ENCODE measurements around the gene DNAH10.

The DNAH10 gene

GRCh38 chr12:123929946-123930583, 168.0 kb downstream of the DNAH10 start:
- H3K9ac ChIP-seq (ENCODE audit: low read length), result no peak overlapping the region
- no peaks in the 10 kb centered on the region for H3K36me3 ChIP-seq (ENCODE audit: insufficient read depth, low read length)
- TF ChIP-seq CTCF (IDR thresholded peaks at IDR 0.05; ENCODE audit: low read length) (no peak), EZH2 (IDR thresholded peaks at IDR 0.05; ENCODE audit: borderline replicate concordance, low read length) (no peak)
- H3K4me1 ChIP-seq (ENCODE audit: insufficient read depth, low read length, severe bottlenecking), result no peaks in the 10 kb centered on the region
- no peak overlapping the region for H3K4me2 ChIP-seq (ENCODE audit: low read length)
- no peaks in the 10 kb centered on the region for H3K9me3 ChIP-seq (ENCODE audit: low read length)
- no peaks in the 10 kb centered on the region for H3F3A ChIP-seq (ENCODE audit: insufficient read depth, low read length)
- H3K9me2 ChIP-seq (ENCODE audit: low read depth, low read length), result no peaks in the 10 kb centered on the region
- 0 out of 2 replicates have a peak, but pooled peaks cover 6% of the 10 kb centered on the region for H3K27me3 ChIP-seq (ENCODE audit: insufficient read depth, low read length)
- no peaks in the 10 kb centered on the region for H3K79me2 ChIP-seq (ENCODE audit: insufficient read depth, low read length)
- H3K27ac ChIP-seq (ENCODE audit: low read depth, low read length, poor library complexity, severe bottlenecking), result no peak overlapping the region
- H4K20me1 ChIP-seq (ENCODE audit: insufficient read depth, low read length), result no peaks in the 10 kb centered on the region
- H2AFZ ChIP-seq (ENCODE audit: low read length), result no peak overlapping the region
- H3K4me3 ChIP-seq (ENCODE audit: low read depth, low read length, poor library complexity, severe bottlenecking), result no peak overlapping the region

GRCh38 chr12:123931686-123932321, 169.7 kb downstream of the DNAH10 start:
- Histone ChIP-seq H3K4me3 (ENCODE audit: low read depth, low read length, poor library complexity, severe bottlenecking) (no peak overlapping the region), H3F3A (ENCODE audit: insufficient read depth, low read length) (no peaks in the 10 kb centered on the region), H3K9me2 (ENCODE audit: low read depth, low read length) (no peaks in the 10 kb centered on the region), H3K27me3 (ENCODE audit: insufficient read depth, low read length) (0 out of 2 replicates have a peak, but pooled peaks cover 6% of the 10 kb centered on the region), H4K20me1 (ENCODE audit: insufficient read depth, low read length) (no peaks in the 10 kb centered on the region), H3K9me3 (ENCODE audit: low read length) (no peaks in the 10 kb centered on the region), H3K4me2 (ENCODE audit: low read length) (no peak overlapping the region), H3K36me3 (ENCODE audit: insufficient read depth, low read length) (no peaks in the 10 kb centered on the region), H3K79me2 (ENCODE audit: insufficient read depth, low read length) (no peaks in the 10 kb centered on the region), H2AFZ (ENCODE audit: low read length) (no peak overlapping the region), H3K27ac (ENCODE audit: low read depth, low read length, poor library complexity, severe bottlenecking) (no peak overlapping the region), H3K4me1 (ENCODE audit: insufficient read depth, low read length, severe bottlenecking) (no peaks in the 10 kb centered on the region), H3K9ac (ENCODE audit: low read length) (no peak overlapping the region)
- TF ChIP-seq CTCF (IDR thresholded peaks at IDR 0.05; ENCODE audit: low read length) (no peak), EZH2 (IDR thresholded peaks at IDR 0.05; ENCODE audit: borderline replicate concordance, low read length) (no peak)

GRCh38 chr12:123933214-123933613, 171.1 kb downstream of the DNAH10 start:
- no peak overlapping the region for H3K4me3 ChIP-seq (ENCODE audit: low read depth, low read length, poor library complexity, severe bottlenecking)
- no peaks in the 10 kb centered on the region for H3K79me2 ChIP-seq (ENCODE audit: insufficient read depth, low read length)
- no peak overlapping the region for H3K9ac ChIP-seq (ENCODE audit: low read length)
- no peak overlapping the region for H2AFZ ChIP-seq (ENCODE audit: low read length)
- H3K4me2 ChIP-seq (ENCODE audit: low read length), result no peak overlapping the region
- no peaks in the 10 kb centered on the region for H3K9me3 ChIP-seq (ENCODE audit: low read length)
- H3K4me1 ChIP-seq (ENCODE audit: insufficient read depth, low read length, severe bottlenecking), result no peaks in the 10 kb centered on the region
- H3K36me3 ChIP-seq (ENCODE audit: insufficient read depth, low read length), result no peaks in the 10 kb centered on the region
- H3F3A ChIP-seq (ENCODE audit: insufficient read depth, low read length), result no peaks in the 10 kb centered on the region
- no peaks in the 10 kb centered on the region for H4K20me1 ChIP-seq (ENCODE audit: insufficient read depth, low read length)
- TF ChIP-seq CTCF (IDR thresholded peaks at IDR 0.05; ENCODE audit: low read length), result no peak
- no peak for TF ChIP-seq EZH2 (IDR thresholded peaks at IDR 0.05; ENCODE audit: borderline replicate concordance, low read length)
- 0 out of 2 replicates have a peak, but pooled peaks cover 6% of the 10 kb centered on the region for H3K27me3 ChIP-seq (ENCODE audit: insufficient read depth, low read length)
- no peaks in the 10 kb centered on the region for H3K9me2 ChIP-seq (ENCODE audit: low read depth, low read length)
- H3K27ac ChIP-seq (ENCODE audit: low read depth, low read length, poor library complexity, severe bottlenecking), result no peak overlapping the region
